GM13976 (cell line): ENCODE results near the gene IDH2.

Experiments used
- DNase-seq: peaks from one replicate; pipeline ENCODE4 v3.0.0; 2012; ENCODE audit warnings: low spot score
- in situ Hi-C: fragments of 300-500 bp; cut with MboI; formaldehyde crosslinking; loops from one replicate; pipeline ENCODE4 v1.12.0; 2022; ENCODE audit warnings: low sequenced_read_pairs, mixed read lengths, inconsistent platforms; ENCODE audit not compliant: unreplicated experiment
- TF ChIP-seq, protein P1 (sequence below): IDR thresholded peaks from 2 replicates; pipeline ENCODE4 v1.5.1; 2012; ENCODE audit warnings: borderline replicate concordance, mild to moderate bottlenecking; ENCODE audit not compliant: insufficient read depth; ENCODE audit errors: extremely low read depth, missing control alignments, control extremely low read depth

IDH2 gene

DNA sequence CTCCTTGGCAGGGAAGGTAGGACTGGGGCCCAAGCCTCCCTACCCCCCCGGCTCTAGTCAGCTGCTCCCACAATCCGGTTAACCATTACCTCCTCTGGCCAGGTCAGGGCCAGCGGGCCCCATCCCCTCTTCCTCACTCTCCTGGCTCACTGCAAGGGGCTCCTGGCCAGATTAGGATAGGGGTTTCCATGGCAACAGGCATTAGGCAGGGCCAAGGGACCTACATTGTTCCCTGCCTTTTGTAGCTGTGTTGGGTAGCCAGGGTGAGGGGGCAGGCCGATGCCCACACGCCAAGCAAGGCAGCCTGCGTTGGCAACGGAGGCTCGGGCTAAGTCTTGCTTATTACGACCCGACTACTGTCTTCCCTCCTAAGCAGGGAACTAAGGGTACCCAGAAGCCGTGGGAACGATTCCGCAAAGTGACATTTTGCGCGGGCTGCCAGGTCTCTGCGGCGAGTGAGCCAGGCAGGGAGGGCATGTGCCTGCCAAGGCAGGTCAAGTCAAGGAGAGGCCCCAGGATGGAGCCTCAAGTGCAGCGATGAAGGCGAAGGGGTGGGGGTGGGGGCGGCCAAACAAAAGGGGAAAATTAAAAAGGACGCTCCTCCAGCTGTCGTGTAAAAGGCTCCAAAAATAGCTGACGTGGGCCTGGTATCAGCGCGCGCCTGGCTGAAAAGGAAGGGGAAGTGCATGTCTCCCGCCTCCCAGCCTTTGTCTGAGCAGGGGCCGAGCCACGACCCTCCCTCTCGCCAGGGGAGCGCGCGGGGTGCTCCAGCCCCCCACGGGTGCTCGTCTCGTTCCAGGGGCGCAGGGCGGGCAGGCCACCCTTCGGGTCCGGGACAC is 919 bp downstream of the IDH2 start:
- in situ Hi-C loops = no loop called here
- TF ChIP-seq, protein P1, sequence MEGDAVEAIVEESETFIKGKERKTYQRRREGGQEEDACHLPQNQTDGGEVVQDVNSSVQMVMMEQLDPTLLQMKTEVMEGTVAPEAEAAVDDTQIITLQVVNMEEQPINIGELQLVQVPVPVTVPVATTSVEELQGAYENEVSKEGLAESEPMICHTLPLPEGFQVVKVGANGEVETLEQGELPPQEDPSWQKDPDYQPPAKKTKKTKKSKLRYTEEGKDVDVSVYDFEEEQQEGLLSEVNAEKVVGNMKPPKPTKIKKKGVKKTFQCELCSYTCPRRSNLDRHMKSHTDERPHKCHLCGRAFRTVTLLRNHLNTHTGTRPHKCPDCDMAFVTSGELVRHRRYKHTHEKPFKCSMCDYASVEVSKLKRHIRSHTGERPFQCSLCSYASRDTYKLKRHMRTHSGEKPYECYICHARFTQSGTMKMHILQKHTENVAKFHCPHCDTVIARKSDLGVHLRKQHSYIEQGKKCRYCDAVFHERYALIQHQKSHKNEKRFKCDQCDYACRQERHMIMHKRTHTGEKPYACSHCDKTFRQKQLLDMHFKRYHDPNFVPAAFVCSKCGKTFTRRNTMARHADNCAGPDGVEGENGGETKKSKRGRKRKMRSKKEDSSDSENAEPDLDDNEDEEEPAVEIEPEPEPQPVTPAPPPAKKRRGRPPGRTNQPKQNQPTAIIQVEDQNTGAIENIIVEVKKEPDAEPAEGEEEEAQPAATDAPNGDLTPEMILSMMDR = no peak
- peak; percentile 73 for DNase-seq

DNA sequence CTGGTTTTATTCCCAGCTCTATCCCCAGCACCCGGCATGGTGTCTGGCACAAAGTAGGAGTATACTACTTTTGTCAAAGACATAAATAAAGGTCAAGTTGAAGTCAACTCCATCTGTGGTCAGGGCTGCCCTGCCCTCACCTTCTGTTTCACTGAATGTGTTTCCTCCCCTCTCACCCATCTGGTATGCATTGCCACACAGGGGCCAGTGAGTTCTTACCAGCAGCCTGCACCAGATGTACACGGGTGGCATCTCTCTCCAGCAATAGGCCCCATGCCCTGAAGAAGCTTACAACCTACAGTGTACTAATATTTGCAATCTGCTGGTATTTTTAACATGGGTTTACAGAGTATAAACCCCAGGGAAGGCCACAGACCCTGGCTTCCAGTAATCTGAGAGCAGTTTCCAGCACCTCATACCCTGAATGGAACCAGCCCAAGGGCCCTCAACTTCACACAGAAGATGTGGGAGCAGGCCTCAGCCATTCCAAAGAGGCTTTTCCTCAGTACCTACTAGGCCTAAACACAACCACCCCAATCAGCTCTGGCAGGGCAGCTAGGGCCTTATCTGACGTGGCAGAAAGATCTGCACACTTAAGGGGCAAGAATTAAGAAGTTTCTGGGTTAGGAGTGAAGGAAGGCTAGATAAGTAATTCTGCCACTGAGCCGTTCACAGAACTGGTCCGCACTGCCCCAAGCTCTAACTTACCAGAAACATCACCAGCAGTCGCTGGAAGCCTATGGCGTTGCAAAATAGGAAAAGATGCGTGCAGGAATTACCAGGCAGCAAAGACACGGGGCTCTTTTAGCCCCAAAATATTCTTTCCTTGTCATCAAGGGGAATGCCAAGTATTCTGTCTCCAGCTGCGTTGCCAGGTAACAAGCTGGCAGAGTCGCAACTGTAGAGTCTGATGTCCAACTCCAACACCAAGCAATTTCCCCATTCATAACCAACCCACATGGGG is 2.1 kb downstream of the IDH2 start:
- DNase-seq = no peak
- in situ Hi-C loops = no loop called here
- TF ChIP-seq, protein P1 = no peak

DNA sequence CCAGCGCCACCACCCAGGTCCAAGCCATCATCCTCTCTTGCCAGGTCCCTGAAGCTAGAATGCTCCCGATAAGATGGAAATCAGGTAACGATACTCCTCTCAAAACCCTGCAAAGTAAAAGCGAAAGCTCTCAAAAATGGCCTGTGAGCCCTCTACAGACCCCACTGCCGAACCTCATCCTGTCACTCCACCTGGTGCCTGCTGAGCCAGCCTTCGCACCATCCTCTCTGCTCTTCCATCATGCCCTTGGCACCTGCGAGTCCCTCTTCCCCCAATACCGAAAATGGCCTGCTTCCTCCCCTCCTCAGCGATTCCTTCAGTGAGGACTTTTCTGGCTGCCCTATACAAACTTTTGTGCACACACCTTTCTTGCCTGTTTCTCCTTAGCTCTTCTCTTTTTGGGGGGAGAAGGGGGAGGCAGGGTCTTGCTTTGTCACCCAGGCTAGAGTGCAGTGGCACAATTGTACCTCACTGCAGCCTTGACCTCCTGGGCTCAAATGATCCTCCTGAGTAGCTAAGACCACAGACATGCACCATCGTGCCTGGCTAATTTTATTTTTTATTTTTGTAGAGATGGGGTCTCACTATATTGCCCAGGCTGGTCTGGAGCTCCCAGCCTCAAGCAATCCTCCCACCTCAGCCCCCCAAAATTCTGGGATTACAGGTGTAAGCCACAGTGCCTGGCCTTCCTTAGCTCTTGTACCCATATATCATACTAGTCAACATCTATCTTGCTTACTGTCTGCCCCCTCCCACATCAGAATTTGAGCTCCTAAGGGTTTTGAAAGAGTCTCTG is 3.0 kb downstream of the IDH2 start:
- no peak for DNase-seq
- in situ Hi-C loops = no loop called here
- TF ChIP-seq, protein P1 = no peak

DNA sequence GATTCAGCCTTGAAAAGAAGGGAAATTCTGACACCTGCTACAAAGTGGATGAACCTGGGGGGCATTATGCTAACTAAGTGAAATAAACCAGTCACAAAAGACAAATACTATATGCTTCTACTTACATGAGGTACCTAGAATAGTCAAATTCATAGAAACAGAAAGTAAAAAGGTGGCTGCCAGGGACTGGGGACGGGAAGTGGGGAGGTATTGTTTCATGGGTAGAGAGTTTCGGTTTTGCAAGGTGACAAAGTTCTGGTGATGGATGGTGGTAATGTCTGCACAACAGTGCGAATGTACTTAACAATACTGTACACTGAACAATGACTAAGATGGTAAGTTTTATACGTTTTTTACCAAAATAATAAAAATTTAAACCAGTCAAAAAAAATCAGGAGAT is 4.8 kb downstream of the IDH2 start:
- TF ChIP-seq, protein P1 = no peak
- in situ Hi-C loops = no loop called here
- peak; percentile 66 for DNase-seq

DNA sequence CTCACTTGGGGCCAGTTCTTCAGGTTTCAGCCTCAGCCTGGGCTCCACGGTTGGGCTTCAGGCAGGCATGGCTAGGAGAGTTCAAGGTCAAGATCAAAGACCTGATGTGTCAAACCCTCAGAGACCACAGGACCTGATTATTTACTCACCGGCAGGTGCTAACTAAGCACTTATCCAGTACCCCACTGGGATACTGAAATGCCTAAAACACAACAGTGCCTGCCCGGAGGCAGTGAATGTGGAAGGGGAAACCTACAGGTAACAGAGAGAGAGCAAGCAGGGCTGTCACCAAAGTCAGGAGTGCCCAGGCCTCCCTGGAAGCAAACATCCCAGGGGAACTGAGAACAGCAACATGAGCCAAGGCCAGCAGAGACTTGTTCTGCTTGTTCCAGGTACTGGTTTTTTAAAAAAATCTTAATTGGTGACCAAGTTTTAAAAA is 6.7 kb downstream of the IDH2 start:
- no peak for DNase-seq
- in situ Hi-C loops = no loop called here
- TF ChIP-seq, protein P1 = no peak

DNA sequence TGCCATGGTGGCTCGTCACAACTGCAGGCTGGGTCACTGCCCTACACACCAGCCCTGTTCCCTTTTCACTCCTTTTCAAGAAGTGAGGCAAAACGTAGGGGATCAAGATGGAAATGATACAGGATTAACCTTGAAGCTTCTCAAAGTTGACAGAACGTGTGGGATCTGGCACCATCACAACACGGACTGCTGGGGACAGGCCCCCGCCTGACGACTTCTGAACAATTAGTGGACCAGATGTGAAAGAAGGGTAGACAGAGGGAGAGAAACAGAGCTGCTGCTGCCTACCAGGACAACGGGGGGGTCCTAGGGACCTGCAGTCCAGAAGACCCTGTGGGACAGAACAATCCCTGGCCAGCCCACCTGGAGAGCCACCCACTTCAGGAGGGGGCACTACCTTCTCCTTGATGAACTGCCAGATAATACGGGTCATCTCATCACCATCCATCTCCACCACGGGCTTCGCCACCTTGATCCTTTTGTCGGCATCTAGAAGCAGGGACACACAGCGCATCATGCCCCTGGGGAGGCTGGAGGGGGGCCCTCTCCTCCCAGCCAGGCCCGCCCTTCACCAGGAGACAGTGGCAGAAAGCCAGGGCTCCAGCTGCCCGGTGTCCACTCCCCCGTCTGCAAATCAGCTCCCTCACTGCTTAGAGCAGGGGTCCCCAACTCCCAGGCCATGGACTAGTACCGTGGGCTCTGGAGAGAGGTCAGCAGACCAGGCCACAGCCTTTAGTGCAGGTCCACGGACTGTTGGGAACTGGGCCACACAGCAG is 10.9 kb downstream of the IDH2 start:
- DNase-seq = no peak
- in situ Hi-C loops = no loop called here
- TF ChIP-seq, protein P1 = no peak
